GM12864 (cell line): Measurements from ENCODE around the gene EAF2.

Experiments used
- DNase-seq: peaks from one replicate; pipeline ENCODE4 v3.0.0-alpha.2; 2011; ENCODE audit warnings: low read depth
- H3K4me3 ChIP-seq: 2 replicates; pipeline ENCODE4 v1.5.1; 2011; ENCODE audit warnings: mild to moderate bottlenecking, low read depth, low read length, control low read depth
- TF ChIP-seq, protein P1 (sequence below): IDR thresholded peaks from 2 replicates; pipeline ENCODE4 v1.5.1; 2011; ENCODE audit warnings: low read depth, mild to moderate bottlenecking, moderate library complexity, low read length, control low read depth, inconsistent platforms; ENCODE audit errors: missing control alignments

EAF2 gene

DNA sequence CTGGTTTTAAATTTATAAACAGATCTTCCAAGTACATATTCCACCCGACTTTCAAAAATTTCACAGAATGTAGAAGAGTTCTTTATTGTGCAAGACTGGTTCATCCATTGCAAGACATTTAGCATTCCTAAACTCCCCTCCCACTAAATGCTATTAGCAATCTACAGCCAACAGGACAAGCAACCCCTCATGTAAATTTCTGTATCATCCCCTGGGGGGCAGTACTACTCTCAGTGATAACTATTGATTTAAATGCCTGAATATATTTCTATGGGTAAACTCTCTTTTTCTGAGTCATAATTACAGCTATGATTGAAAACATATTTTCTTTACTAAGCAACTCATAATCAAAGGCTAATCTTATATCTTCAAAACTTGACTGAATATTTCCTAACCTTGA lies 48.5 kb downstream of the EAF2 start:
- H3K4me3 ChIP-seq: no peak overlapping the region
- TF ChIP-seq, protein P1, sequence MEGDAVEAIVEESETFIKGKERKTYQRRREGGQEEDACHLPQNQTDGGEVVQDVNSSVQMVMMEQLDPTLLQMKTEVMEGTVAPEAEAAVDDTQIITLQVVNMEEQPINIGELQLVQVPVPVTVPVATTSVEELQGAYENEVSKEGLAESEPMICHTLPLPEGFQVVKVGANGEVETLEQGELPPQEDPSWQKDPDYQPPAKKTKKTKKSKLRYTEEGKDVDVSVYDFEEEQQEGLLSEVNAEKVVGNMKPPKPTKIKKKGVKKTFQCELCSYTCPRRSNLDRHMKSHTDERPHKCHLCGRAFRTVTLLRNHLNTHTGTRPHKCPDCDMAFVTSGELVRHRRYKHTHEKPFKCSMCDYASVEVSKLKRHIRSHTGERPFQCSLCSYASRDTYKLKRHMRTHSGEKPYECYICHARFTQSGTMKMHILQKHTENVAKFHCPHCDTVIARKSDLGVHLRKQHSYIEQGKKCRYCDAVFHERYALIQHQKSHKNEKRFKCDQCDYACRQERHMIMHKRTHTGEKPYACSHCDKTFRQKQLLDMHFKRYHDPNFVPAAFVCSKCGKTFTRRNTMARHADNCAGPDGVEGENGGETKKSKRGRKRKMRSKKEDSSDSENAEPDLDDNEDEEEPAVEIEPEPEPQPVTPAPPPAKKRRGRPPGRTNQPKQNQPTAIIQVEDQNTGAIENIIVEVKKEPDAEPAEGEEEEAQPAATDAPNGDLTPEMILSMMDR: peak; percentile 24
- peak; percentile 3 for DNase-seq

GRCh38 chr3:121885386-121885785 lies 50.4 kb downstream of the EAF2 start:
- no peak overlapping the region for H3K4me3 ChIP-seq
- TF ChIP-seq, protein P1: no peak
- no peak for DNase-seq

DNA sequence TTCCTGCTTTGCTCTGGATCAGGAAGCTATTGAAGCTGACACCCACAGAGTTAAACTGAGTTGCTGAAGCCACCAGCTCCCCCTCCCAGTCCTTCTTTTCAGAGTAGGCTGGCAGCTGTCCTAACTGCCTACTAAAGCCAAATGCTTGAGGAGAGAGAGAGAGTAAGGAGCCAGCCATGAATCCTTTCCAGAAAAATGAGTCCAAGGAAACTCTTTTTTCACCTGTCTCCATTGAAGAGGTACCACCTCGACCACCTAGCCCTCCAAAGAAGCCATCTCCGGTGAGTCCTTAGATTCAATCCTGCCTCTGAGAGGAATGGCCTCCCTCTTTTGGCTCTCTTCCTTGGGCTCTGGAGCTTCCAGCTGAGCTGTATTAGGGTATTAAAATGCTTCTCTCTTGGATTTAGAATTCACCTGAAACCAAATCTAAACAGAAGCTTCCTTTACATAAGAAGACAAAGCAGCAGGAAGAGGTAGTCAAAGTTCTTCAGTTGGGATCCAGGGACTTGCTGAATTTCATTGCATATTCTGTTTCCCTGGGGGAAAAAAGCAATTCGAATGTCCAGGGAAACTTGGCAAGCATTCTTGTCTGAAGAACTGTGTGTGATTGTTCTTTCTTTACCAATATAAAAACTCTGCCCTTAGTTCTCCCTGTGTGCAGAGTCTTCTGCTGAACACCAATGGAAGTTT lies 59.4 kb downstream of the EAF2 start, which contains the start of gene SLC15A2:
Gene SLC15A2, plus strand, starts transcription at position 101 of the 690 bp plus-strand sequence. Its CDS starts 76 bp downstream, at position 177.
- H3K4me3 ChIP-seq: no peak within 1 kb of the TSS
- DNase-seq: no peak
- TF ChIP-seq, protein P1: no peak

- TF ChIP-seq, protein P1: no peak
- no peak overlapping the region for H3K4me3 ChIP-seq
- DNase-seq: no peak
Measured at GRCh38 chr3:121895121-121895520, 60.1 kb downstream of the EAF2 start.

- TF ChIP-seq, protein P1: no peak
- no peak for DNase-seq
- no peak overlapping the region for H3K4me3 ChIP-seq
Measured at GRCh38 chr3:121895736-121896135, 60.7 kb downstream of the EAF2 start.

DNA sequence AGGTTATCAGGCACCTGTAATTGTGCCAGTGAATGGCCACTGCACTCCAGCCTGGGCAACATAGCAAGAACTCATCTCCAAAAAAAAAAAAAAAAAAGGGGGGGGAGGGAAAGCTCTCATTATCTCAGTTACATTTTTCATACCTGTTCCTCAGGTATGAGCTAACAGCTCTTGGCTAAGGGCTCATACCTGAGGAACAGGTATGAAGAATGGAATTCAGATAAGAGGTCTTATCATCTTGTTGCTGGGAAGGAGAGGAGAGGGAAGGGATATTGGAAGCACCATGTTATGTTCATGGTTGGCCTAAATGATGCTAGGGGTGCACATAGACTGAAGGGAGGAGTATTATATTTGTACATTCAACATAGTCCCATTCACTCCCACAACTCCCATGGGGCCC lies 61.8 kb downstream of the EAF2 start:
- TF ChIP-seq, protein P1: no peak
- no peak overlapping the region for H3K4me3 ChIP-seq
- DNase-seq: no peak

GRCh38 chr3:121897296-121897695 lies 62.3 kb downstream of the EAF2 start:
- TF ChIP-seq, protein P1: no peak
- DNase-seq: no peak
- H3K4me3 ChIP-seq: no peak overlapping the region
